GM12873 (cell line): ENCODE results near the gene C5AR1.

Experiments
- CTCF ChIP-seq: IDR thresholded peaks from 2 replicates; pipeline ENCODE4 v1.5.1; 2012; ENCODE audit warnings: low read depth, mild to moderate bottlenecking, moderate library complexity, low read length, control low read depth; ENCODE audit not compliant: insufficient read depth; ENCODE audit errors: missing control alignments

The C5AR1 gene

GRCh38 chr19:47309608-47310007 lies at the start of gene C5AR1:
TSS of gene C5AR1 (plus strand) at chr19:47309861. CDS start at chr19:47309896, 35 bp downstream.
- TF ChIP-seq CTCF: no peak

GRCh38 chr19:47260476-47260875 lies 49.2 kb upstream of the C5AR1 start:
- no peak for TF ChIP-seq CTCF

- TF ChIP-seq CTCF: no peak
These were observed 45.0 kb upstream of the C5AR1 start for GRCh38 chr19:47264629-47265028.

GRCh38 chr19:47266401-47266941 lies 43.2 kb upstream of the C5AR1 start:
- TF ChIP-seq CTCF: no peak

GRCh38 chr19:47267350-47267759 lies 42.3 kb upstream of the C5AR1 start:
- TF ChIP-seq CTCF: no peak

- no peak for TF ChIP-seq CTCF
These were observed 41.6 kb upstream of the C5AR1 start for GRCh38 chr19:47268028-47268427.

- TF ChIP-seq CTCF: no peak
These were observed 40.1 kb upstream of the C5AR1 start for GRCh38 chr19:47269596-47269995.
